Stimulated activated CD4-positive, alpha-beta T cell treated with anti-CD3 and anti-CD28 coated beads, Interleukin-2, amount 100 ng/mL, for 24 hours (primary cell): Measurements from ENCODE around the gene ANTXR1.
A peak's percentile ranks its signal among the peaks of the same experiment; 100 is the strongest.
"Not testable (repeated sequence)": the region's sequence is repeated elsewhere in the genome, so short reads cannot be mapped to it uniquely, and the experiment has no call there.

Experiments used
- DNase-seq, 2 donors: peaks; one replicate each; pipeline ENCODE4 v3.0.0-alpha.2; 2020

The ANTXR1 gene

GRCh38 chr2:69167469-69167822 lies 154.5 kb downstream of the ANTXR1 start:
- DNase-seq = no peak

GRCh38 chr2:69168144-69168813 lies 155.3 kb downstream of the ANTXR1 start:
- DNase-seq = no peak

- no peak for DNase-seq
Observed at GRCh38 chr2:69168950-69169654, 156.1 kb downstream of the ANTXR1 start.

GRCh38 chr2:69169655-69170389 lies 156.8 kb downstream of the ANTXR1 start:
- no peak for DNase-seq

- DNase-seq = no peak
Observed at GRCh38 chr2:69170661-69171060, 157.7 kb downstream of the ANTXR1 start.

- no peak for DNase-seq
Observed at GRCh38 chr2:69171116-69171896, 158.3 kb downstream of the ANTXR1 start.

GRCh38 chr2:69171897-69172525 lies 159.0 kb downstream of the ANTXR1 start:
- no peak for DNase-seq

- DNase-seq = no peak
Observed at GRCh38 chr2:69173706-69174105, 160.7 kb downstream of the ANTXR1 start.

GRCh38 chr2:69174211-69174610 lies 161.2 kb downstream of the ANTXR1 start:
- DNase-seq = not testable (repeated sequence)

- DNase-seq = no peak
Observed at GRCh38 chr2:69175790-69176715, 163.1 kb downstream of the ANTXR1 start.

- DNase-seq = no peak
Observed at GRCh38 chr2:69177063-69177771, 164.2 kb downstream of the ANTXR1 start.

GRCh38 chr2:69177785-69178636 lies 165.0 kb downstream of the ANTXR1 start:
- DNase-seq = peak in 1 of 2 donors; percentile 10

GRCh38 chr2:69178756-69179155 lies 165.8 kb downstream of the ANTXR1 start:
- no peak for DNase-seq

- DNase-seq = no peak
Observed at GRCh38 chr2:69180227-69180626, 167.2 kb downstream of the ANTXR1 start.

- DNase-seq = no peak
Observed at GRCh38 chr2:69180974-69181373, 168.0 kb downstream of the ANTXR1 start.

GRCh38 chr2:69181806-69182427 lies 168.9 kb downstream of the ANTXR1 start:
- no peak for DNase-seq

GRCh38 chr2:69183659-69184058 lies 170.7 kb downstream of the ANTXR1 start:
- DNase-seq = no peak

GRCh38 chr2:69184224-69184623 lies 171.2 kb downstream of the ANTXR1 start:
- DNase-seq = no peak

GRCh38 chr2:69185807-69186206 lies 172.8 kb downstream of the ANTXR1 start:
- no peak for DNase-seq
